Measurements from ENCODE around the gene USP2.

Gene USP2

GRCh38 chr11:119367661-119368120, 13.8 kb downstream of the USP2 start:
- no peak overlapping the region for H3K4me3 ChIP-seq (ENCODE audit: low read depth, low read length)
- DNase-seq (ENCODE audit: low read depth), result no peak

GRCh38 chr11:119366690-119367620, 14.5 kb downstream of the USP2 start:
- H3K4me3 ChIP-seq (ENCODE audit: low read depth, low read length), result no peak overlapping the region
- no peak for DNase-seq (ENCODE audit: low read depth)

GRCh38 chr11:119365071-119365591, 16.4 kb downstream of the USP2 start:
- no peak for DNase-seq (ENCODE audit: low read depth)
- H3K4me3 ChIP-seq (ENCODE audit: low read depth, low read length), result no peak overlapping the region

- H3K4me3 ChIP-seq (ENCODE audit: low read depth, low read length), result peak overlapping the region; percentile 51
- DNase-seq (ENCODE audit: low read depth), result no peak
Observed at GRCh38 chr11:119363851-119364590, 17.5 kb downstream of the USP2 start.

GRCh38 chr11:119363081-119363850, 18.2 kb downstream of the USP2 start:
- no peak for DNase-seq (ENCODE audit: low read depth)
- H3K4me3 ChIP-seq (ENCODE audit: low read depth, low read length), result peak overlapping the region; percentile 51

- H3K4me3 ChIP-seq (ENCODE audit: low read depth, low read length), result peak overlapping the region; percentile 51
- no peak for DNase-seq (ENCODE audit: low read depth)
Observed at GRCh38 chr11:119362741-119363080, 18.8 kb downstream of the USP2 start.

- H3K4me3 ChIP-seq (ENCODE audit: low read depth, low read length), result peak overlapping the region; percentile 51
Observed at GRCh38 chr11:119361941-119362725, 19.4 kb downstream of the USP2 start.

GRCh38 chr11:119361056-119361787, 20.3 kb downstream of the USP2 start:
- DNase-seq (ENCODE audit: low read depth), result peak; percentile 86
- peak overlapping the region; percentile 16 for H3K4me3 ChIP-seq (ENCODE audit: low read depth, low read length)

More at GRCh38 chr11:119361941-119362725, 19.4 kb downstream of the USP2 start:
- DNase-seq (ENCODE audit: low read depth), result no peak

GRCh38 chr11:119359365-119360214, 21.9 kb downstream of the USP2 start:
- no peak for DNase-seq (ENCODE audit: low read depth)
- no peak overlapping the region for H3K4me3 ChIP-seq (ENCODE audit: low read depth, low read length)

GRCh38 chr11:119357074-119357473, 24.4 kb downstream of the USP2 start:
- peak overlapping the region; percentile 49 for H3K4me3 ChIP-seq (ENCODE audit: low read depth, low read length)
- no peak for DNase-seq (ENCODE audit: low read depth)

GRCh38 chr11:119356349-119357031, 25.0 kb downstream of the USP2 start:
- H3K4me3 ChIP-seq (ENCODE audit: low read depth, low read length), result peak overlapping the region; percentile 49
- DNase-seq (ENCODE audit: low read depth), result no peak

GRCh38 chr11:119355091-119355843, 26.2 kb downstream of the USP2 start:
- no peak for DNase-seq (ENCODE audit: low read depth)
- H3K4me3 ChIP-seq (ENCODE audit: low read depth, low read length), result no peak overlapping the region

- H3K4me3 ChIP-seq (ENCODE audit: low read depth, low read length), result no peak overlapping the region
- DNase-seq (ENCODE audit: low read depth), result no peak
Observed at GRCh38 chr11:119352857-119353260, 28.6 kb downstream of the USP2 start.

- H3K4me3 ChIP-seq (ENCODE audit: low read depth, low read length), result no peak overlapping the region
- DNase-seq (ENCODE audit: low read depth), result no peak
Observed at GRCh38 chr11:119351232-119351631, 30.3 kb downstream of the USP2 start.

GRCh38 chr11:119350302-119350701, 31.2 kb downstream of the USP2 start:
- no peak overlapping the region for H3K4me3 ChIP-seq (ENCODE audit: low read depth, low read length)
- no peak for DNase-seq (ENCODE audit: low read depth)

GRCh38 chr11:119347940-119348605, 33.4 kb downstream of the USP2 start:
- no peak overlapping the region for H3K4me3 ChIP-seq (ENCODE audit: low read depth, low read length)
- DNase-seq (ENCODE audit: low read depth), result no peak

Measured in skeletal muscle cell (primary cell).